ENCODE data around the gene SIRT1.

The SIRT1 gene

GRCh38 chr10:67934336-67934735, 49.9 kb downstream of the SIRT1 start:
- Histone ChIP-seq H3K36me3 (ENCODE audit: low read depth) (peaks cover 83% of the 10 kb centered on the region), H3K4me3 (ENCODE audit: severe bottlenecking) (no peak overlapping the region), H3K4me1 (ENCODE audit: insufficient read depth, poor library complexity, severe bottlenecking) (no peaks in the 10 kb centered on the region), H3K27me3 (ENCODE audit: insufficient read depth, poor library complexity, severe bottlenecking) (no peaks in the 10 kb centered on the region), H3K9me3 (ENCODE audit: severe bottlenecking) (no peaks in the 10 kb centered on the region), H3K27ac (ENCODE audit: poor library complexity, severe bottlenecking) (no peak overlapping the region)
- DNase-seq (ENCODE audit: low spot score) (no peak), ATAC-seq (ENCODE audit: low read depth) (no peak)
- TF ChIP-seq CTCF (IDR thresholded peaks at IDR 0.05; ENCODE audit: poor library complexity, severe bottlenecking) = no peak

GRCh38 chr10:67935223-67935622, 50.8 kb downstream of the SIRT1 start:
- TF ChIP-seq CTCF (IDR thresholded peaks at IDR 0.05; ENCODE audit: poor library complexity, severe bottlenecking) = no peak
- H3K9me3 ChIP-seq (ENCODE audit: severe bottlenecking) = no peaks in the 10 kb centered on the region
- peaks cover 88% of the 10 kb centered on the region for H3K36me3 ChIP-seq (ENCODE audit: low read depth)
- H3K27me3 ChIP-seq (ENCODE audit: insufficient read depth, poor library complexity, severe bottlenecking) = no peaks in the 10 kb centered on the region
- H3K4me1 ChIP-seq (ENCODE audit: insufficient read depth, poor library complexity, severe bottlenecking) = no peaks in the 10 kb centered on the region
- ATAC-seq (ENCODE audit: low read depth) = no peak
- no peak overlapping the region for H3K4me3 ChIP-seq (ENCODE audit: severe bottlenecking)
- no peak for DNase-seq (ENCODE audit: low spot score)
- no peak overlapping the region for H3K27ac ChIP-seq (ENCODE audit: poor library complexity, severe bottlenecking)

- DNase-seq (ENCODE audit: low spot score) (no peak), ATAC-seq (ENCODE audit: low read depth) (no peak)
- Histone ChIP-seq H3K36me3 (ENCODE audit: low read depth) (peaks cover 85% of the 10 kb centered on the region), H3K4me1 (ENCODE audit: insufficient read depth, poor library complexity, severe bottlenecking) (no peaks in the 10 kb centered on the region), H3K9me3 (ENCODE audit: severe bottlenecking) (no peaks in the 10 kb centered on the region), H3K27ac (ENCODE audit: poor library complexity, severe bottlenecking) (no peak overlapping the region), H3K27me3 (ENCODE audit: insufficient read depth, poor library complexity, severe bottlenecking) (no peaks in the 10 kb centered on the region), H3K4me3 (ENCODE audit: severe bottlenecking) (no peak overlapping the region)
- no peak for TF ChIP-seq CTCF (IDR thresholded peaks at IDR 0.05; ENCODE audit: poor library complexity, severe bottlenecking)
These were observed 52.0 kb downstream of the SIRT1 start for GRCh38 chr10:67936416-67936815.

- Histone ChIP-seq H3K36me3 (ENCODE audit: low read depth) (peaks cover 66% of the 10 kb centered on the region), H3K9me3 (ENCODE audit: severe bottlenecking) (no peaks in the 10 kb centered on the region), H3K27ac (ENCODE audit: poor library complexity, severe bottlenecking) (no peak overlapping the region), H3K4me1 (ENCODE audit: insufficient read depth, poor library complexity, severe bottlenecking) (no peaks in the 10 kb centered on the region), H3K4me3 (ENCODE audit: severe bottlenecking) (no peak overlapping the region), H3K27me3 (ENCODE audit: insufficient read depth, poor library complexity, severe bottlenecking) (no peaks in the 10 kb centered on the region)
- DNase-seq (ENCODE audit: low spot score) (no peak), ATAC-seq (ENCODE audit: low read depth) (no peak; the same call in 2 of the 3 replicates)
- TF ChIP-seq CTCF (IDR thresholded peaks at IDR 0.05; ENCODE audit: poor library complexity, severe bottlenecking) = no peak
These were observed 59.5 kb downstream of the SIRT1 start for GRCh38 chr10:67943917-67944316.

- H3K4me1 ChIP-seq (ENCODE audit: insufficient read depth, poor library complexity, severe bottlenecking) = no peaks in the 10 kb centered on the region
- peaks cover 47% of the 10 kb centered on the region for H3K36me3 ChIP-seq (ENCODE audit: low read depth)
- DNase-seq (ENCODE audit: low spot score) (no peak), ATAC-seq (ENCODE audit: low read depth) (no peak)
- TF ChIP-seq CTCF (IDR thresholded peaks at IDR 0.05; ENCODE audit: poor library complexity, severe bottlenecking) = no peak
- no peak overlapping the region for H3K27ac ChIP-seq (ENCODE audit: poor library complexity, severe bottlenecking)
- H3K27me3 ChIP-seq (ENCODE audit: insufficient read depth, poor library complexity, severe bottlenecking) = no peaks in the 10 kb centered on the region
- H3K4me3 ChIP-seq (ENCODE audit: severe bottlenecking) = no peak overlapping the region
- no peaks in the 10 kb centered on the region for H3K9me3 ChIP-seq (ENCODE audit: severe bottlenecking)
These were observed 71.2 kb downstream of the SIRT1 start for GRCh38 chr10:67955614-67956013.

All from RWPE2 (cell line).